ENCODE measurements around the gene UBTD2.

- TF ChIP-seq, protein P1, sequence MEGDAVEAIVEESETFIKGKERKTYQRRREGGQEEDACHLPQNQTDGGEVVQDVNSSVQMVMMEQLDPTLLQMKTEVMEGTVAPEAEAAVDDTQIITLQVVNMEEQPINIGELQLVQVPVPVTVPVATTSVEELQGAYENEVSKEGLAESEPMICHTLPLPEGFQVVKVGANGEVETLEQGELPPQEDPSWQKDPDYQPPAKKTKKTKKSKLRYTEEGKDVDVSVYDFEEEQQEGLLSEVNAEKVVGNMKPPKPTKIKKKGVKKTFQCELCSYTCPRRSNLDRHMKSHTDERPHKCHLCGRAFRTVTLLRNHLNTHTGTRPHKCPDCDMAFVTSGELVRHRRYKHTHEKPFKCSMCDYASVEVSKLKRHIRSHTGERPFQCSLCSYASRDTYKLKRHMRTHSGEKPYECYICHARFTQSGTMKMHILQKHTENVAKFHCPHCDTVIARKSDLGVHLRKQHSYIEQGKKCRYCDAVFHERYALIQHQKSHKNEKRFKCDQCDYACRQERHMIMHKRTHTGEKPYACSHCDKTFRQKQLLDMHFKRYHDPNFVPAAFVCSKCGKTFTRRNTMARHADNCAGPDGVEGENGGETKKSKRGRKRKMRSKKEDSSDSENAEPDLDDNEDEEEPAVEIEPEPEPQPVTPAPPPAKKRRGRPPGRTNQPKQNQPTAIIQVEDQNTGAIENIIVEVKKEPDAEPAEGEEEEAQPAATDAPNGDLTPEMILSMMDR (conservative IDR thresholded peaks at IDR 0.05; ENCODE audit: low read depth, low read length) = no peak
- no peak for TF ChIP-seq EZH2 (IDR thresholded peaks at IDR 0.05; ENCODE audit: low read length, unreplicated experiment)
Measured at GRCh38 chr5:172248637-172249036, 34.9 kb downstream of the UBTD2 start.

Data from PC-3 (cell line).